NCI-H748 treated with DMSO at 0.1 percent for 48 hours (cell line): ENCODE results near the gene ATAD3A.
A peak's percentile ranks its signal among the peaks of the same experiment; 100 is the strongest.
"Not testable (repeated sequence)": the region's sequence is repeated elsewhere in the genome, so short reads cannot be mapped to it uniquely, and the experiment has no call there.

Experiments used
- DNase-seq: peaks from one replicate; lab custom pipeline; 2025; lab: John Stamatoyannopoulos, UW

ATAD3A gene

GRCh38 chr1:1556505-1556904, 44.5 kb downstream of the ATAD3A start:
- DNase-seq: no peak

- not testable (repeated sequence) for DNase-seq
These were observed 45.0 kb downstream of the ATAD3A start for GRCh38 chr1:1556961-1557360.

- DNase-seq: not testable (repeated sequence)
These were observed 45.7 kb downstream of the ATAD3A start for GRCh38 chr1:1557688-1558087.

GRCh38 chr1:1558591-1558990, 46.6 kb downstream of the ATAD3A start:
- DNase-seq: no peak

- no peak for DNase-seq
These were observed 47.1 kb downstream of the ATAD3A start for GRCh38 chr1:1559066-1559465.

- no peak for DNase-seq
These were observed 48.2 kb downstream of the ATAD3A start for GRCh38 chr1:1560178-1560577.

- DNase-seq: no peak
These were observed 50.0 kb downstream of the ATAD3A start for GRCh38 chr1:1561801-1562470.

GRCh38 chr1:1562556-1563195, 50.7 kb downstream of the ATAD3A start:
- no peak for DNase-seq

GRCh38 chr1:1563688-1564087, 51.7 kb downstream of the ATAD3A start:
- no peak for DNase-seq

GRCh38 chr1:1564268-1564667, 52.3 kb downstream of the ATAD3A start:
- no peak for DNase-seq

GRCh38 chr1:1565340-1565739, 53.4 kb downstream of the ATAD3A start:
- no peak for DNase-seq

GRCh38 chr1:1567152-1567875, 55.4 kb downstream of the ATAD3A start:
- no peak for DNase-seq

- no peak for DNase-seq
These were observed 55.9 kb downstream of the ATAD3A start for GRCh38 chr1:1567891-1568291.

GRCh38 chr1:1569341-1569740, 57.4 kb downstream of the ATAD3A start:
- no peak for DNase-seq

- no peak for DNase-seq
These were observed 62.1 kb downstream of the ATAD3A start for GRCh38 chr1:1573843-1574720.

GRCh38 chr1:1574721-1575537, 63.0 kb downstream of the ATAD3A start, which contains the start of gene SSU72:
TSS of gene SSU72 (minus strand) at chr1:1574863. CDS start at chr1:1574557, 306 bp downstream.
- peak; percentile 13 for DNase-seq

- DNase-seq: no peak
These were observed 65.5 kb downstream of the ATAD3A start for GRCh38 chr1:1577367-1578011.

- no peak for DNase-seq
These were observed 66.5 kb downstream of the ATAD3A start for GRCh38 chr1:1578371-1578940.

GRCh38 chr1:1582585-1583346, 70.8 kb downstream of the ATAD3A start:
- no peak for DNase-seq
